Central memory CD8-positive, alpha-beta T cell (primary cell): Measurements from ENCODE around the gene SEMA3B.
"Not testable (repeated sequence)": the region's sequence is repeated elsewhere in the genome, so short reads cannot be mapped to it uniquely, and the experiment has no call there.

Source experiments
- ATAC-seq: fragments of 150-1000 bp; cut with Tn5 transposase; replicated peaks from 2 replicates; pipeline ENCODE4 v1.10.0; 2022; ENCODE audit warnings: mild to moderate bottlenecking, moderate FRiP score, moderate number of reproducible peaks; ENCODE audit not compliant: poor library complexity, severe bottlenecking; ENCODE audit errors: extremely low read depth
- DNase-seq, 2 donors: peaks; one replicate each; pipeline ENCODE4 v3.0.0; 2021; ENCODE audit warnings: low spot score in 2 of 2
- H3K27ac Mint-ChIP-seq: one replicate; pipeline ENCODE4 v1.8.0; 2022; ENCODE audit warnings: low read depth, mild to moderate bottlenecking, moderate library complexity, mixed read lengths
- H3K27me3 Mint-ChIP-seq: one replicate; pipeline ENCODE4 v1.8.0; 2022; ENCODE audit warnings: mixed read lengths
- H3K36me3 Mint-ChIP-seq: one replicate; pipeline ENCODE4 v1.8.0; 2022; ENCODE audit warnings: mild to moderate bottlenecking, moderate library complexity, mixed read lengths; ENCODE audit not compliant: insufficient read depth
- H3K4me1 Mint-ChIP-seq: one replicate; pipeline ENCODE4 v1.8.0; 2022; ENCODE audit warnings: mixed read lengths
- H3K4me3 Mint-ChIP-seq: one replicate; pipeline ENCODE4 v1.8.0; 2022; ENCODE audit warnings: mild to moderate bottlenecking, moderate library complexity, mixed read lengths
- H3K9me3 Mint-ChIP-seq: one replicate; pipeline ENCODE4 v1.8.0; 2022; ENCODE audit warnings: mixed read lengths

SEMA3B gene

GRCh38 chr3:50312041-50312440 is 43.1 kb downstream of the SEMA3B start:
- DNase-seq, H3K27ac Mint-ChIP-seq, H3K4me3 Mint-ChIP-seq, H3K27me3 Mint-ChIP-seq, H3K9me3 Mint-ChIP-seq, ATAC-seq, H3K36me3 Mint-ChIP-seq: not testable (repeated sequence)
- H3K4me1 Mint-ChIP-seq: peaks cover 17% of the 10 kb centered on the region

GRCh38 chr3:50314342-50314741 is 45.4 kb downstream of the SEMA3B start:
- H3K9me3 Mint-ChIP-seq: no peaks in the 10 kb centered on the region
- H3K36me3 Mint-ChIP-seq: peaks cover 5% of the 10 kb centered on the region
- H3K4me3 Mint-ChIP-seq: no peak overlapping the region
- ATAC-seq: no peak
- H3K27me3 Mint-ChIP-seq: no peaks in the 10 kb centered on the region
- H3K27ac Mint-ChIP-seq: no peak overlapping the region
- peaks cover 29% of the 10 kb centered on the region for H3K4me1 Mint-ChIP-seq
- DNase-seq: no peak

GRCh38 chr3:50314816-50315215 is 45.9 kb downstream of the SEMA3B start:
- no peak for ATAC-seq

GRCh38 chr3:50316657-50317242 is 47.8 kb downstream of the SEMA3B start:
- Mint-ChIP-seq H3K4me3 (peak overlapping the region; percentile 80), H3K9me3 (no peaks in the 10 kb centered on the region), H3K27me3 (no peaks in the 10 kb centered on the region), H3K4me1 (peaks cover 42% of the 10 kb centered on the region), H3K36me3 (peaks cover 3% of the 10 kb centered on the region), H3K27ac (peak overlapping the region; percentile 94)
- ATAC-seq: peak; percentile 81
- DNase-seq: peak; percentile 55 to 70

More at GRCh38 chr3:50314816-50315215, 45.9 kb downstream of the SEMA3B start:
- Mint-ChIP-seq H3K27me3 (no peaks in the 10 kb centered on the region), H3K27ac (no peak overlapping the region), H3K36me3 (peaks cover 3% of the 10 kb centered on the region), H3K4me1 (peaks cover 32% of the 10 kb centered on the region), H3K9me3 (no peaks in the 10 kb centered on the region), H3K4me3 (no peak overlapping the region)
- DNase-seq: no peak

GRCh38 chr3:50317300-50317699 is 48.4 kb downstream of the SEMA3B start:
- H3K36me3 Mint-ChIP-seq: peaks cover 3% of the 10 kb centered on the region
- ATAC-seq (no peak), DNase-seq (no peak)
- H3K9me3 Mint-ChIP-seq: no peaks in the 10 kb centered on the region
- H3K4me3 Mint-ChIP-seq: peak overlapping the region; percentile 80
- H3K27ac Mint-ChIP-seq: peak overlapping the region; percentile 94
- H3K27me3 Mint-ChIP-seq: no peaks in the 10 kb centered on the region
- peaks cover 42% of the 10 kb centered on the region for H3K4me1 Mint-ChIP-seq

- DNase-seq: no peak
- H3K9me3 Mint-ChIP-seq: no peaks in the 10 kb centered on the region
- peaks cover 3% of the 10 kb centered on the region for H3K36me3 Mint-ChIP-seq
- no peak overlapping the region for H3K27ac Mint-ChIP-seq
- H3K4me3 Mint-ChIP-seq: peak overlapping the region; percentile 20
- no peaks in the 10 kb centered on the region for H3K27me3 Mint-ChIP-seq
- peaks cover 42% of the 10 kb centered on the region for H3K4me1 Mint-ChIP-seq
- no peak for ATAC-seq
These were observed 49.2 kb downstream of the SEMA3B start for GRCh38 chr3:50318163-50318562.

GRCh38 chr3:50318615-50319014 is 49.7 kb downstream of the SEMA3B start:
- Mint-ChIP-seq H3K4me3 (peak overlapping the region; percentile 20), H3K27ac (no peak overlapping the region), H3K36me3 (peaks cover 3% of the 10 kb centered on the region), H3K4me1 (peaks cover 45% of the 10 kb centered on the region), H3K9me3 (no peaks in the 10 kb centered on the region), H3K27me3 (no peaks in the 10 kb centered on the region)
- ATAC-seq: no peak
- DNase-seq: no peak

- Mint-ChIP-seq H3K27me3 (no peaks in the 10 kb centered on the region), H3K36me3 (peaks cover 3% of the 10 kb centered on the region), H3K4me3 (peak overlapping the region; percentile 50), H3K4me1 (peaks cover 50% of the 10 kb centered on the region), H3K27ac (no peak overlapping the region), H3K9me3 (no peaks in the 10 kb centered on the region)
- no peak for DNase-seq
- no peak for ATAC-seq
These were observed 50.4 kb downstream of the SEMA3B start for GRCh38 chr3:50319181-50319893.

- peak overlapping the region; percentile 85 for H3K4me3 Mint-ChIP-seq
- peaks cover 5% of the 10 kb centered on the region for H3K36me3 Mint-ChIP-seq
- H3K27ac Mint-ChIP-seq: peak overlapping the region; percentile 83
- no peaks in the 10 kb centered on the region for H3K9me3 Mint-ChIP-seq
- no peak for ATAC-seq
- H3K27me3 Mint-ChIP-seq: no peaks in the 10 kb centered on the region
- DNase-seq: no peak
- peaks cover 56% of the 10 kb centered on the region for H3K4me1 Mint-ChIP-seq
These were observed 51.1 kb downstream of the SEMA3B start for GRCh38 chr3:50319894-50320625.

GRCh38 chr3:50320853-50321335 is 51.9 kb downstream of the SEMA3B start:
- ATAC-seq: peak; percentile 18
- Mint-ChIP-seq H3K9me3 (no peaks in the 10 kb centered on the region), H3K4me1 (peaks cover 52% of the 10 kb centered on the region), H3K4me3 (peak overlapping the region; percentile 85), H3K27me3 (no peaks in the 10 kb centered on the region), H3K27ac (peak overlapping the region; percentile 83), H3K36me3 (peaks cover 5% of the 10 kb centered on the region)
- no peak for DNase-seq

- peak; percentile 66 for DNase-seq
- Mint-ChIP-seq H3K27ac (peak overlapping the region; percentile 83), H3K27me3 (no peaks in the 10 kb centered on the region), H3K4me1 (peaks cover 52% of the 10 kb centered on the region), H3K4me3 (peak overlapping the region; percentile 85), H3K9me3 (no peaks in the 10 kb centered on the region), H3K36me3 (peaks cover 3% of the 10 kb centered on the region)
- peak; percentile 63 for ATAC-seq
These were observed 52.6 kb downstream of the SEMA3B start for GRCh38 chr3:50321336-50322114.

GRCh38 chr3:50322115-50322385 is 53.1 kb downstream of the SEMA3B start:
- no peak for DNase-seq
- H3K27ac Mint-ChIP-seq: peak overlapping the region; percentile 83
- peaks cover 3% of the 10 kb centered on the region for H3K36me3 Mint-ChIP-seq
- no peaks in the 10 kb centered on the region for H3K27me3 Mint-ChIP-seq
- no peaks in the 10 kb centered on the region for H3K9me3 Mint-ChIP-seq
- peaks cover 52% of the 10 kb centered on the region for H3K4me1 Mint-ChIP-seq
- no peak for ATAC-seq
- peak overlapping the region; percentile 85 for H3K4me3 Mint-ChIP-seq
